Progenitor cell of endocrine pancreas (in vitro differentiated cells): Measurements from ENCODE around the gene LCOR. TPM values are rescaled to one million over a fixed set of nuclear protein-coding genes. Genes with fewer than 3 reads are reported as not detected.

Source experiments
- DNase-seq: peaks from one replicate; pipeline ENCODE4 v3.0.0; 2021; ENCODE audit warnings: low spot score; ENCODE audit not compliant: unreplicated experiment
- H3K27ac Mint-ChIP-seq: 2 replicates; pipeline ENCODE4 v1.8.0; 2021; ENCODE audit warnings: mild to moderate bottlenecking, moderate library complexity, mixed read lengths
- H3K27me3 Mint-ChIP-seq: 2 replicates; pipeline ENCODE4 v1.8.0; 2021; ENCODE audit warnings: mixed read lengths
- H3K36me3 Mint-ChIP-seq: 2 replicates; pipeline ENCODE4 v1.8.0; 2022; ENCODE audit warnings: mixed read lengths; ENCODE audit not compliant: insufficient read depth
- H3K4me1 Mint-ChIP-seq: 2 replicates; pipeline ENCODE4 v1.8.0; 2021; ENCODE audit warnings: low read depth, mixed read lengths
- H3K4me3 Mint-ChIP-seq: 2 replicates; pipeline ENCODE4 v1.8.0; 2021; ENCODE audit warnings: low read depth, mild to moderate bottlenecking, moderate library complexity, mixed read lengths
- H3K9me3 Mint-ChIP-seq: 2 replicates; pipeline ENCODE4 v1.8.0; 2021; ENCODE audit warnings: low read depth, mixed read lengths
- CTCF ChIP-seq: fragments of 200-600 bp; sonication (generic); IDR thresholded peaks from one replicate; pipeline ENCODE4 v1.5.0; 2021; ENCODE audit warnings: antibody characterized with exemption, mild to moderate bottlenecking; ENCODE audit not compliant: unreplicated experiment
- total RNA-seq: library from RNA; stranded (reverse); gene quantifications from 2 replicates; pipeline ENCODE4 v1.2.1, GENCODE V29; 2021

LCOR gene
- total RNA-seq, 1 donor from 2014 or later = 88.6 TPM

DNA sequence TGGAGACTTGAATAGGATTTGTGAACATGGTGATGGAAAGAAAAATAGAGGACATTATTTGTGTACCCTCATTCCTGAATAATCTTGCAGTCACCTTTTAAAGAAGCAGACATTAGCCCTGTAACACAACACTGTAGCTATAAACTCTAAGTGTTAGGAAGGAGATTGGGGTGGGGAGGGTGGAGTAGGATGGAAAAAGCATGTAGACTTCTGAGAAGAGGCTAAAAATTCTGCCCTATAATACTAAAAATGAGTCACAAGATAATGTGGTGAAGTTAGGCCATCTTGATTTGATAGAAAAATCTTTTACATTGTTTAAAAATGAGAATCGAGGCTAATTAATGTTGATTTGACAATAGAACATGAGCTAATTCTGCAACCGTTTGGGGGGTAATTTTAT is 128.8 kb downstream of the LCOR start:
- no peaks in the 10 kb centered on the region for H3K27me3 Mint-ChIP-seq
- DNase-seq = no peak
- H3K4me3 Mint-ChIP-seq = no peak overlapping the region
- peaks cover 2% of the 10 kb centered on the region for H3K9me3 Mint-ChIP-seq
- H3K36me3 Mint-ChIP-seq = peaks cover 4% of the 10 kb centered on the region
- no peak overlapping the region for H3K27ac Mint-ChIP-seq
- H3K4me1 Mint-ChIP-seq = peaks cover 24% of the 10 kb centered on the region
- TF ChIP-seq CTCF = no peak

GRCh38 chr10:96964131-96964530 is 132.0 kb downstream of the LCOR start:
- no peak for DNase-seq
- TF ChIP-seq CTCF = no peak
- H3K4me3 Mint-ChIP-seq = no peak overlapping the region
- H3K4me1 Mint-ChIP-seq = peaks cover 14% of the 10 kb centered on the region
- no peak overlapping the region for H3K27ac Mint-ChIP-seq
- H3K9me3 Mint-ChIP-seq = peaks cover 5% of the 10 kb centered on the region
- peaks cover 8% of the 10 kb centered on the region for H3K36me3 Mint-ChIP-seq
- H3K27me3 Mint-ChIP-seq = no peaks in the 10 kb centered on the region

DNA sequence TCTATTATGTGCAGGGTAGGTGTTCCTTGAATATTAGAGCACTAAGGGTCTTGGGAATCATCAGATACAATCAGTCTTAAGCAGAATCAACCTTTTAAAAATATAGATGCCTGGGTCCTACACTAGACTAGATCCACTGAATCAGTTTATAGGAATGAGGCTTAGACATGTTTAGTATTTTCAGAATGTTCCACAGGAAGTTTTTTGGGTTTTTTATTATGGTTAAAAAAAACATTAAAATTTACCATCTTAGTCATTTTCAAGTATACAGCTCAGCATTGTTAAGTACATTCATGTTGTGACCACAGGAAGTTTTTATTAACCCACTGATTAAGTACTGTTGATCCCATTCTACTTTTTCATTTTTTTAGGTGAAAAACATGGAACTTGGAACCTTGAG is 135.7 kb downstream of the LCOR start:
- H3K4me3 Mint-ChIP-seq = no peak overlapping the region

DNA sequence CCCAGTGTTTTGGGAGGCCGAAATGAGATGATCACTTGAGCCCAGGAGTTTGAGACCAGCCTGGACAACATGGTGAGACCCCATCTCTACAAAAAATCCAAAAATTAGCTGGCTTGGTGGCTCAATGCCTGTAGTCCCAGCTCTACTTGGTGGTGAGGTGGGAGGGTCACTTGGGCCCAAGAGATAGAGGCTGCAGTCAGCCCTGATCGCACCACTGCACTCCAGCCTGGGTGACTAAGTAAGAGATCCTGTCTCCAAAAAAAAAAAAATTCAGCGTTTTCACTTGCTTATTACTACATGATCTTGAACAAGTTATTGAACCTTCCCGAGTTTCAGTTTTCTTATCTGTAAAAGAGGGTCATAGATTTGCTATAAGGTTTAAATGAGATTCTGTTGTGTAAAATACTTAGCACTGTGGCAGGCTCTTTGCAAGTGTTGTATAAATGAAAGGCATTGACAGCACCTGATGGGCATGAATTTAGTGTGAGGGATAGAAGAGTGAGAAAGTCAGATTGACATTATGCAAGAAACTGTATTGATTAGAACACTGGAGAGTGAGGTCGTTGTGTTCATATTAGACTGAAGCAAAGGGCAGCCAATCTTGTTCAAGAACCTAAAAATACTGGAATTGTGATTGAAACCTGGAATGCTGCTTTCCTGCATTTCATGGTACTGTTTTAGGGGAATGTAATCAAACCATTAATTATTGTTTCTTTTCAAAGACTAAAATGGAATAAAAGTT is 136.8 kb downstream of the LCOR start:
- no peak for DNase-seq
- no peak for TF ChIP-seq CTCF
- Mint-ChIP-seq H3K27me3 (no peaks in the 10 kb centered on the region), H3K4me1 (peaks cover 30% of the 10 kb centered on the region), H3K27ac (peak overlapping the region; percentile 8), H3K36me3 (peaks cover 9% of the 10 kb centered on the region), H3K9me3 (peaks cover 5% of the 10 kb centered on the region), H3K4me3 (no peak overlapping the region)

More for the DNA sequence above, 135.7 kb downstream of the LCOR start:
- peaks cover 5% of the 10 kb centered on the region for H3K9me3 Mint-ChIP-seq
- TF ChIP-seq CTCF = no peak
- H3K4me1 Mint-ChIP-seq = peaks cover 21% of the 10 kb centered on the region
- H3K27me3 Mint-ChIP-seq = no peaks in the 10 kb centered on the region
- H3K27ac Mint-ChIP-seq = no peak overlapping the region
- H3K36me3 Mint-ChIP-seq = peaks cover 9% of the 10 kb centered on the region
- DNase-seq = no peak

- Mint-ChIP-seq H3K4me3 (no peak overlapping the region), H3K27ac (no peak overlapping the region), H3K9me3 (peaks cover 3% of the 10 kb centered on the region), H3K4me1 (peaks cover 32% of the 10 kb centered on the region), H3K27me3 (no peaks in the 10 kb centered on the region), H3K36me3 (peaks cover 8% of the 10 kb centered on the region)
- no peak for TF ChIP-seq CTCF
- DNase-seq = no peak
Observed at GRCh38 chr10:96971324-96971723, 139.2 kb downstream of the LCOR start.
